Measurements from ENCODE around the gene STRA8.

The STRA8 gene

GRCh38 chr7:135260930-135261721, 27.5 kb downstream of the STRA8 start:
- H3K4me3 Mint-ChIP-seq: no peak overlapping the region
- H3K9me3 Mint-ChIP-seq: peaks cover 13% of the 10 kb centered on the region
- no peak for DNase-seq
- H3K27ac Mint-ChIP-seq: no peak overlapping the region
- no peaks in the 10 kb centered on the region for H3K4me1 Mint-ChIP-seq (ENCODE audit: low read depth)
- no peaks in the 10 kb centered on the region for H3K36me3 Mint-ChIP-seq (ENCODE audit: low read depth)
- no peaks in the 10 kb centered on the region for H3K27me3 Mint-ChIP-seq

DNA sequence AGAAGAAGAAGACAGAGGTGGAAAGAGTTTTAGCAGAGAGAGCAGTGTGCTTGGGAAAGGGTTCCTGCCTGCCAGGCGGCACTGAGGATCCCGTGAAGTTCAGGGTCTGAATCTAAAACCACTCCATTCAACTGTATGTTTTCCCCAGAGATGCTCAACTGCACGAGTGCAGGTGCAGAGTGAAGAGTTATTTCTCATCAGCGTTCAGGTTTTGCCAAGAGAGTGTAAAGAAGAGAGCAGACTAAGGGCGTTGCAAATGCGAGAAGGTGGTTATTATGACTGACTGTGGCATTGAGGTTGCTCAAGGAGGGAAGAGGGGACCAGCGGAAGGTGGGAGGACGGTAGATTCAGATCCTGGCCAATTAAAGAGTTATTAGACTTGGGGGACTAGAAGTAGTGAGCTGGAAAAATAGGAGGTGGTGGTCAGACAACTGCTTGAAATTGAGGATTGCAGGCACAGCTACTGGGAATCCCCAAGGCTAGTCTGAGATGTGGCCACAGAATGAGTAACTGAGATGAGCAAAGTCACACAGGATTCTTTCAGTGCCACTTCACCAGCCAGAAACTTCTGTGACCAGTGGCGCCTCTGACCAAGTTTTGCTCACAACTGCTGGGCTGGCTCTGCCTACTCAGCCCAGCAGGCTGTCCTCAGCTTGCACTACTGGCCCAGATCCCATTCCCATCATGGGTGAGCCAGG, 29.1 kb downstream of the STRA8 start:
- Mint-ChIP-seq H3K36me3 (ENCODE audit: low read depth) (no peaks in the 10 kb centered on the region), H3K4me3 (no peak overlapping the region), H3K4me1 (ENCODE audit: low read depth) (no peaks in the 10 kb centered on the region), H3K9me3 (peaks cover 13% of the 10 kb centered on the region), H3K27ac (no peak overlapping the region), H3K27me3 (no peaks in the 10 kb centered on the region)
- DNase-seq: no peak

GRCh38 chr7:135263321-135263970, 29.8 kb downstream of the STRA8 start:
- H3K9me3 Mint-ChIP-seq: peaks cover 13% of the 10 kb centered on the region
- DNase-seq: no peak
- no peak overlapping the region for H3K27ac Mint-ChIP-seq
- H3K4me1 Mint-ChIP-seq (ENCODE audit: low read depth): no peaks in the 10 kb centered on the region
- no peaks in the 10 kb centered on the region for H3K36me3 Mint-ChIP-seq (ENCODE audit: low read depth)
- no peaks in the 10 kb centered on the region for H3K27me3 Mint-ChIP-seq
- no peak overlapping the region for H3K4me3 Mint-ChIP-seq

GRCh38 chr7:135265637-135266036, 32.0 kb downstream of the STRA8 start:
- Mint-ChIP-seq H3K4me1 (ENCODE audit: low read depth) (no peaks in the 10 kb centered on the region), H3K36me3 (ENCODE audit: low read depth) (no peaks in the 10 kb centered on the region), H3K27ac (no peak overlapping the region), H3K27me3 (no peaks in the 10 kb centered on the region), H3K9me3 (peaks cover 13% of the 10 kb centered on the region), H3K4me3 (no peak overlapping the region)
- DNase-seq: no peak

DNA sequence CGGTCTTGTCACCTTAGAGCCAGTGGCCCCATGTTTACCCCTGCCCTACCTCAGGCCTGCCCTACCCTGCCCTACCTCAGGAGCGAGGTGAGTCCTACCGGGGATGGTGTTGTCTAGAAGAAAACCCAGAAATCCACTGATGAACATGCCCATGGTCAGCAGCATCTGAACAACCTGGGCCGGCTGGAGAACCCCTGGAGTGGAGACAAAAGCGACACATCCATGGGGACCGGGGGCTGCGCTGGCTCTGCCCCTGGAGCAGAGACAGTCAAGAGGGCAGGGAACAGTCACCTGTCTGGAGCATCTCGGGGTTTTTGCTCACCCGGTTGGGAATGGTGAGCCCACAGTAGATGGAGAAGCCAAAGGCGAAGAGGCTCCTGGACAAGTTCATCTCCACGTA, 36.3 kb downstream of the STRA8 start:
- no peaks in the 10 kb centered on the region for H3K36me3 Mint-ChIP-seq (ENCODE audit: low read depth)
- H3K4me3 Mint-ChIP-seq: no peak overlapping the region
- DNase-seq: no peak
- H3K9me3 Mint-ChIP-seq: peaks cover 8% of the 10 kb centered on the region
- H3K27ac Mint-ChIP-seq: no peak overlapping the region
- H3K27me3 Mint-ChIP-seq: peaks cover 2% of the 10 kb centered on the region
- peaks cover 2% of the 10 kb centered on the region for H3K4me1 Mint-ChIP-seq (ENCODE audit: low read depth)

DNA sequence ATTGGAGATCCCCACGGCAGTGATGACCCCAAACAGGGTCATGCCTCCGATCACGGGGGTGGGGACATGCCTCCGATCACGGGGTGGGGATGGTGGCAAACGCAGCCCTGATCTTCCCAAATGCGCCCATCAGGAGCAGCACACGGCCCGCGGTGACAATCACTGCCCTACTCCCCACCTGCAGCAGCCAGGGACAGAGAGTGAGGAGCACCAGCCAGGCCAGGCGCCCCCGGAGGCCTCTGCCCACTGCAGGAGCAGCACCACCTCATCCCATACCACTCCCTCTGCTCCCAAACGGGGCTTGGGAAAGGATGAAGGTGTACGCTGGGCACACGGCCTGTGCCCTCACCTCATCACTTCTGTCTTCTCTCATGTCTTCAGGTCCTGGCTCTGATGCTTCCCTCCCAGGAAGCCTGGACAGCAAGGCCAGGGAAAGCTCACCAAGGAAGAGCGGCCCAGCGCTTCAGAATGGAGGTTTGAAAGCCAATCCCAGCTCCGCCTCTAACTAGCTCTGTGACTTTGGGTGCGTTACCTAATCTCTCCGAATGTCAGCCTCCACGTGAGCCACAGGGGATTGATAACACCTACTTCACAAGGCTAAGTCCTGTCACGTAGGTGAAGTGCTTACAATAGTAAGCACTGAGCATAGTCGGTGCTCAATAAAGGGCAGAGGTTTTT, 37.1 kb downstream of the STRA8 start:
- H3K36me3 Mint-ChIP-seq (ENCODE audit: low read depth): no peaks in the 10 kb centered on the region
- H3K27ac Mint-ChIP-seq: no peak overlapping the region
- H3K9me3 Mint-ChIP-seq: peaks cover 4% of the 10 kb centered on the region
- no peak overlapping the region for H3K4me3 Mint-ChIP-seq
- peaks cover 2% of the 10 kb centered on the region for H3K27me3 Mint-ChIP-seq
- DNase-seq: no peak
- peaks cover 2% of the 10 kb centered on the region for H3K4me1 Mint-ChIP-seq (ENCODE audit: low read depth)

GRCh38 chr7:135271255-135271615, 37.6 kb downstream of the STRA8 start:
- peaks cover 2% of the 10 kb centered on the region for H3K4me1 Mint-ChIP-seq (ENCODE audit: low read depth)
- no peak overlapping the region for H3K27ac Mint-ChIP-seq
- H3K9me3 Mint-ChIP-seq: no peaks in the 10 kb centered on the region
- H3K27me3 Mint-ChIP-seq: peaks cover 2% of the 10 kb centered on the region
- no peak overlapping the region for H3K4me3 Mint-ChIP-seq
- H3K36me3 Mint-ChIP-seq (ENCODE audit: low read depth): no peaks in the 10 kb centered on the region
- DNase-seq: no peak

GRCh38 chr7:135272303-135272702, 38.7 kb downstream of the STRA8 start:
- peaks cover 2% of the 10 kb centered on the region for H3K27me3 Mint-ChIP-seq
- H3K4me3 Mint-ChIP-seq: no peak overlapping the region
- DNase-seq: no peak
- no peak overlapping the region for H3K27ac Mint-ChIP-seq
- H3K4me1 Mint-ChIP-seq (ENCODE audit: low read depth): peaks cover 2% of the 10 kb centered on the region
- H3K36me3 Mint-ChIP-seq (ENCODE audit: low read depth): no peaks in the 10 kb centered on the region
- H3K9me3 Mint-ChIP-seq: no peaks in the 10 kb centered on the region

GRCh38 chr7:135273581-135273980, 39.9 kb downstream of the STRA8 start:
- Mint-ChIP-seq H3K4me1 (ENCODE audit: low read depth) (peaks cover 2% of the 10 kb centered on the region), H3K4me3 (no peak overlapping the region), H3K27me3 (peaks cover 2% of the 10 kb centered on the region), H3K27ac (no peak overlapping the region), H3K9me3 (no peaks in the 10 kb centered on the region), H3K36me3 (ENCODE audit: low read depth) (no peaks in the 10 kb centered on the region)
- DNase-seq: no peak

GRCh38 chr7:135274495-135275268, 41.0 kb downstream of the STRA8 start:
- Mint-ChIP-seq H3K4me3 (no peak overlapping the region), H3K27ac (no peak overlapping the region), H3K9me3 (peaks cover 2% of the 10 kb centered on the region), H3K27me3 (peaks cover 6% of the 10 kb centered on the region), H3K4me1 (ENCODE audit: low read depth) (peaks cover 5% of the 10 kb centered on the region), H3K36me3 (ENCODE audit: low read depth) (no peaks in the 10 kb centered on the region)
- DNase-seq: peak; percentile 82

- Mint-ChIP-seq H3K27me3 (peaks cover 12% of the 10 kb centered on the region), H3K4me1 (ENCODE audit: low read depth) (peaks cover 5% of the 10 kb centered on the region), H3K9me3 (peaks cover 2% of the 10 kb centered on the region), H3K27ac (no peak overlapping the region), H3K36me3 (ENCODE audit: low read depth) (no peaks in the 10 kb centered on the region), H3K4me3 (no peak overlapping the region)
- no peak for DNase-seq
Measured at GRCh38 chr7:135275971-135276580, 42.4 kb downstream of the STRA8 start.

- no peak overlapping the region for H3K27ac Mint-ChIP-seq
- peaks cover 2% of the 10 kb centered on the region for H3K9me3 Mint-ChIP-seq
- no peaks in the 10 kb centered on the region for H3K36me3 Mint-ChIP-seq (ENCODE audit: low read depth)
- H3K4me1 Mint-ChIP-seq (ENCODE audit: low read depth): peaks cover 14% of the 10 kb centered on the region
- H3K4me3 Mint-ChIP-seq: no peak overlapping the region
- DNase-seq: no peak
- H3K27me3 Mint-ChIP-seq: peaks cover 16% of the 10 kb centered on the region
Measured at GRCh38 chr7:135277161-135277560, 43.5 kb downstream of the STRA8 start.

DNA sequence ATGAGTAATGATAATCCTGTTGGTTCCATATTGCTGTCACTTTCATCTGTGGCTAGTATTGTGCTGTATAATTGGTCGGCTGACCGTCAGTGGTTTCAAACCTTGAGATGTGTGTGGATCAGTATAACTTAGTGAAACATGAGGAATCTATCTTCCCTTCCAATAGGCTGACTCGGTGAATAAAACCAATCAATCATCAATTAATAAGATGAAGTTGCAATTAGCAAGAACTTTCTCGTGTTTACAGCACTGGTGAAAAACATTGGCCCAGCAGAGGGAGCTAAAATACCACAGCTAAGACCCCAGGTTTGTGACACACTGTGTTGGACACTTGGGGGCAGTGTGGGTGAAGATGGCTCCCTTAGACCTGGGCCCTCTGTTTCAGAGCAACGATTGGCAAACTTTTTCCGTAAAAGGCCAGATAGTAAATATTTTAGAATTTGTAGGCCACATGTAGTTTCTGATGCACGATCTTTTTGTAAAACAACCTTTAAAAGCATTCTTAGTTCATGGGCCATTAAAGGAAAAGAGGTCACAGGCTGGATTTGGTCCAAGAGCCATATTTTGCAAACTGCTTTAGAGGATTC, 47.8 kb downstream of the STRA8 start:
- Mint-ChIP-seq H3K27me3 (peaks cover 13% of the 10 kb centered on the region), H3K36me3 (ENCODE audit: low read depth) (no peaks in the 10 kb centered on the region), H3K4me3 (no peak overlapping the region), H3K27ac (no peak overlapping the region), H3K9me3 (peaks cover 2% of the 10 kb centered on the region), H3K4me1 (ENCODE audit: low read depth) (peaks cover 23% of the 10 kb centered on the region)
- DNase-seq: peak; percentile 68

Measured in activated T-cell treated with anti-CD3 and anti-CD28 coated beads, Interleukin-2, amount 50 U/mL, for 24 hours (primary cell).